ENCODE measurements around the gene RAPGEF5.
A peak's percentile ranks its signal among the peaks of the same experiment; 100 is the strongest.

Gene RAPGEF5

GRCh38 chr7:22320416-22320815 lies 36.5 kb downstream of the RAPGEF5 start:
- no peak overlapping the region for H3K9ac ChIP-seq (ENCODE audit: low read length)
- H2BK120ac ChIP-seq (ENCODE audit: insufficient read depth, low read length, poor library complexity) = no peak overlapping the region
- H2AK5ac ChIP-seq (ENCODE audit: low read length) = no peak overlapping the region
- no peak overlapping the region for H2BK12ac ChIP-seq (ENCODE audit: low read length)
- WGBS (ENCODE audit: extremely low coverage, insufficient coverage, insufficient read length) = no CpG with 5 or more reads among the region's 2 CpGs
- H3K79me1 ChIP-seq (ENCODE audit: low read length) = no peaks in the 10 kb centered on the region
- H3K4me2 ChIP-seq (ENCODE audit: low read length) = no peak overlapping the region
- no peak overlapping the region for H4K8ac ChIP-seq (ENCODE audit: low read depth, low read length)
- no peaks in the 10 kb centered on the region for H3K79me2 ChIP-seq (ENCODE audit: control insufficient read depth, insufficient read depth, low read length, poor library complexity)
- H2BK5ac ChIP-seq (ENCODE audit: low read depth, low read length, poor library complexity) = no peak overlapping the region
- no peak overlapping the region for H3K27ac ChIP-seq (ENCODE audit: low read depth, low read length)
- no peak overlapping the region for H3K18ac ChIP-seq (ENCODE audit: low read length)
- H3K4me1 ChIP-seq (ENCODE audit: control insufficient read depth in 1 of 2, insufficient read depth in 2 of 2, low read length in 2 of 2) = peaks cover 0 to 9% of the 10 kb centered on the region in 2 experiments
- no peak overlapping the region for H4K12ac ChIP-seq (ENCODE audit: low read depth, low read length)
- no peaks in the 10 kb centered on the region for H3K36me3 ChIP-seq (ENCODE audit: control insufficient read depth in 1 of 2, insufficient read depth in 2 of 2, low read length in 2 of 2)
- H3K4ac ChIP-seq (ENCODE audit: low read depth, low read length) = no peak overlapping the region
- no peak overlapping the region for H2AFZ ChIP-seq (ENCODE audit: insufficient read depth, low read length, poor library complexity)
- no peaks in the 10 kb centered on the region for H3K9me3 ChIP-seq (ENCODE audit: insufficient read depth, low read depth, low read length)
- peak in 1 of 2 donors; percentile 9 for DNase-seq
- no peak overlapping the region for H3K4me3 ChIP-seq (ENCODE audit: low read depth, low read length)
- no peak overlapping the region for H3K23ac ChIP-seq (ENCODE audit: low read length)
- no peak overlapping the region for H4K91ac ChIP-seq (ENCODE audit: low read depth, low read length)
- no peak overlapping the region for H3K14ac ChIP-seq (ENCODE audit: low read length)
- no peaks in the 10 kb centered on the region for H3K27me3 ChIP-seq (ENCODE audit: insufficient read depth, low read length)

- Histone ChIP-seq H3K79me2 (ENCODE audit: control insufficient read depth, insufficient read depth, low read length, poor library complexity) (no peaks in the 10 kb centered on the region), H3K4me3 (ENCODE audit: low read depth, low read length) (no peak overlapping the region), H3K9ac (ENCODE audit: low read length) (no peak overlapping the region), H3K27me3 (ENCODE audit: insufficient read depth, low read length) (no peaks in the 10 kb centered on the region), H2BK5ac (ENCODE audit: low read depth, low read length, poor library complexity) (no peak overlapping the region), H3K23ac (ENCODE audit: low read length) (no peak overlapping the region), H4K91ac (ENCODE audit: low read depth, low read length) (no peak overlapping the region), H2BK120ac (ENCODE audit: insufficient read depth, low read length, poor library complexity) (no peak overlapping the region), H3K9me3 (ENCODE audit: insufficient read depth, low read depth, low read length) (no peaks in the 10 kb centered on the region), H4K12ac (ENCODE audit: low read depth, low read length) (no peak overlapping the region), H2AFZ (ENCODE audit: insufficient read depth, low read length, poor library complexity) (no peak overlapping the region), H3K27ac (ENCODE audit: low read depth, low read length) (no peak overlapping the region), H3K14ac (ENCODE audit: low read length) (no peak overlapping the region), H3K79me1 (ENCODE audit: low read length) (no peaks in the 10 kb centered on the region), H2AK5ac (ENCODE audit: low read length) (no peak overlapping the region), H4K8ac (ENCODE audit: low read depth, low read length) (no peak overlapping the region), H3K4me1 (ENCODE audit: control insufficient read depth in 1 of 2, insufficient read depth in 2 of 2, low read length in 2 of 2) (peaks cover 0 to 3% of the 10 kb centered on the region in 2 experiments), H2BK12ac (ENCODE audit: low read length) (no peak overlapping the region), H3K36me3 (ENCODE audit: control insufficient read depth in 1 of 2, insufficient read depth in 2 of 2, low read length in 2 of 2) (no peaks in the 10 kb centered on the region), H3K4ac (ENCODE audit: low read depth, low read length) (no peak overlapping the region), H3K18ac (ENCODE audit: low read length) (no peak overlapping the region), H3K4me2 (ENCODE audit: low read length) (no peak overlapping the region)
- no CpG with 5 or more reads among the region's 7 CpGs for WGBS (ENCODE audit: extremely low coverage, insufficient coverage, insufficient read length)
- DNase-seq = no peak
Observed at GRCh38 chr7:22319424-22320403, 37.2 kb downstream of the RAPGEF5 start.

- Histone ChIP-seq H3K4ac (ENCODE audit: low read depth, low read length) (no peak overlapping the region), H3K4me1 (ENCODE audit: control insufficient read depth in 1 of 2, insufficient read depth in 2 of 2, low read length in 2 of 2) (peaks cover 0 to 3% of the 10 kb centered on the region in 2 experiments), H2AFZ (ENCODE audit: insufficient read depth, low read length, poor library complexity) (no peak overlapping the region), H3K79me1 (ENCODE audit: low read length) (no peaks in the 10 kb centered on the region), H3K23ac (ENCODE audit: low read length) (no peak overlapping the region), H3K27me3 (ENCODE audit: insufficient read depth, low read length) (no peaks in the 10 kb centered on the region), H3K18ac (ENCODE audit: low read length) (no peak overlapping the region), H3K36me3 (ENCODE audit: control insufficient read depth in 1 of 2, insufficient read depth in 2 of 2, low read length in 2 of 2) (no peaks in the 10 kb centered on the region), H3K79me2 (ENCODE audit: control insufficient read depth, insufficient read depth, low read length, poor library complexity) (no peaks in the 10 kb centered on the region), H3K4me3 (ENCODE audit: low read depth, low read length) (no peak overlapping the region), H3K27ac (ENCODE audit: low read depth, low read length) (no peak overlapping the region), H3K4me2 (ENCODE audit: low read length) (no peak overlapping the region), H4K91ac (ENCODE audit: low read depth, low read length) (no peak overlapping the region), H2BK12ac (ENCODE audit: low read length) (no peak overlapping the region), H2BK5ac (ENCODE audit: low read depth, low read length, poor library complexity) (no peak overlapping the region), H3K9ac (ENCODE audit: low read length) (no peak overlapping the region), H4K8ac (ENCODE audit: low read depth, low read length) (no peak overlapping the region), H2BK120ac (ENCODE audit: insufficient read depth, low read length, poor library complexity) (no peak overlapping the region), H3K14ac (ENCODE audit: low read length) (no peak overlapping the region), H4K12ac (ENCODE audit: low read depth, low read length) (no peak overlapping the region), H2AK5ac (ENCODE audit: low read length) (no peak overlapping the region), H3K9me3 (ENCODE audit: insufficient read depth, low read depth, low read length) (no peaks in the 10 kb centered on the region)
- no CpG with 5 or more reads among the region's 4 CpGs for WGBS (ENCODE audit: extremely low coverage, insufficient coverage, insufficient read length)
- no peak for DNase-seq
Observed at GRCh38 chr7:22318376-22318775, 38.6 kb downstream of the RAPGEF5 start.

GRCh38 chr7:22317632-22318031 lies 39.3 kb downstream of the RAPGEF5 start:
- Histone ChIP-seq H3K9ac (ENCODE audit: low read length) (no peak overlapping the region), H4K91ac (ENCODE audit: low read depth, low read length) (no peak overlapping the region), H4K8ac (ENCODE audit: low read depth, low read length) (no peak overlapping the region), H3K4me1 (ENCODE audit: control insufficient read depth in 1 of 2, insufficient read depth in 2 of 2, low read length in 2 of 2) (peaks cover 0 to 3% of the 10 kb centered on the region in 2 experiments), H2BK5ac (ENCODE audit: low read depth, low read length, poor library complexity) (no peak overlapping the region), H2AFZ (ENCODE audit: insufficient read depth, low read length, poor library complexity) (no peak overlapping the region), H2BK12ac (ENCODE audit: low read length) (no peak overlapping the region), H3K18ac (ENCODE audit: low read length) (no peak overlapping the region), H3K4me3 (ENCODE audit: low read depth, low read length) (no peak overlapping the region), H3K79me1 (ENCODE audit: low read length) (no peaks in the 10 kb centered on the region), H3K79me2 (ENCODE audit: control insufficient read depth, insufficient read depth, low read length, poor library complexity) (no peaks in the 10 kb centered on the region), H3K4me2 (ENCODE audit: low read length) (no peak overlapping the region), H3K14ac (ENCODE audit: low read length) (no peak overlapping the region), H2BK120ac (ENCODE audit: insufficient read depth, low read length, poor library complexity) (no peak overlapping the region), H3K23ac (ENCODE audit: low read length) (no peak overlapping the region), H3K36me3 (ENCODE audit: control insufficient read depth in 1 of 2, insufficient read depth in 2 of 2, low read length in 2 of 2) (no peaks in the 10 kb centered on the region), H2AK5ac (ENCODE audit: low read length) (no peak overlapping the region), H3K4ac (ENCODE audit: low read depth, low read length) (no peak overlapping the region), H4K12ac (ENCODE audit: low read depth, low read length) (no peak overlapping the region), H3K27ac (ENCODE audit: low read depth, low read length) (no peak overlapping the region), H3K9me3 (ENCODE audit: insufficient read depth, low read depth, low read length) (no peaks in the 10 kb centered on the region), H3K27me3 (ENCODE audit: insufficient read depth, low read length) (no peaks in the 10 kb centered on the region)
- no peak for DNase-seq
- WGBS (ENCODE audit: extremely low coverage, insufficient coverage, insufficient read length) = no CpG with 5 or more reads among the region's 4 CpGs

Data from trophoblast cell (in vitro differentiated cells and primary cell).